OCI-LY3 (cell line): ENCODE measurements around the gene SLC26A2.
"Not testable (repeated sequence)": the region's sequence is repeated elsewhere in the genome, so short reads cannot be mapped to it uniquely, and the experiment has no call there.

ENCODE experiments used
- H2AFZ ChIP-seq: fragments of 200-600, 300-600 bp; shearing (Covaris generic); 2 replicates; pipeline ENCODE4 v1.6.0; 2014; ENCODE audit warnings: antibody characterized with exemption, low read depth, low read length
- H3K27ac ChIP-seq: fragments of 200-600, 300-600 bp; sonication (generic); 2 replicates; pipeline ENCODE4 v1.5.1; 2014; ENCODE audit warnings: mild to moderate bottlenecking, low read length, moderate library complexity, mixed read lengths
- H3K27me3 ChIP-seq: fragments of 200-600, 300-600 bp; sonication (generic); 2 replicates; pipeline ENCODE4 v1.6.1; 2014; ENCODE audit warnings: low read depth, low read length, mixed read lengths
- H3K36me3 ChIP-seq: fragments of 200-600, 300-600 bp; sonication (generic); replicated peaks from 2 replicates; pipeline ENCODE3; 2014; ENCODE audit warnings: low read depth, low read length, mixed read lengths
- H3K4me1 ChIP-seq: fragments of 300-600, 200-600 bp; sonication (generic); 2 replicates; pipeline ENCODE4 v1.6.1; 2014; ENCODE audit warnings: low read length, mixed read lengths
- H3K4me2 ChIP-seq: fragments of 200-600, 300-600 bp; sonication (generic); 2 replicates; pipeline ENCODE4 v1.6.1; 2014; ENCODE audit warnings: low read length, mixed read lengths
- H3K4me3 ChIP-seq: fragments of 300-600, 200-600 bp; sonication (generic); 2 replicates; pipeline ENCODE4 v1.5.1; 2014; ENCODE audit warnings: antibody characterized with exemption, mild to moderate bottlenecking, low read length, moderate library complexity
- H3K79me2 ChIP-seq: fragments of 300-600, 200-600 bp; shearing (Covaris generic); 2 replicates; pipeline ENCODE4 v1.6.1; 2014; ENCODE audit warnings: mild to moderate bottlenecking, low read length, mixed read lengths
- H3K9ac ChIP-seq: fragments of 300-600, 200-600 bp; shearing (Covaris generic); 2 replicates; pipeline ENCODE4 v1.6.0; 2014; ENCODE audit warnings: mild to moderate bottlenecking, low read length, moderate library complexity
- H3K9me3 ChIP-seq: fragments of 200-600, 300-600 bp; shearing (Covaris generic); 2 replicates; pipeline ENCODE4 v1.6.1; 2014; ENCODE audit warnings: low read length, mixed read lengths; ENCODE audit not compliant: insufficient read depth
- H4K20me1 ChIP-seq: fragments of 200-600, 300-600 bp; sonication (generic); 2 replicates; pipeline ENCODE4 v1.6.1; 2016; ENCODE audit warnings: low read length, mixed read lengths; ENCODE audit not compliant: insufficient read depth
- EZH2phosphoT487 ChIP-seq: fragments of 200-600 bp; shearing (Covaris generic); IDR thresholded peaks from 2 replicates; pipeline ENCODE4 v1.6.1; 2018; ENCODE audit warnings: antibody characterized with exemption, mixed run types, low read depth
- TF ChIP-seq, protein P1 (sequence below): fragments of 200-600, 300-600 bp; sonication (generic); IDR thresholded peaks from 2 replicates; pipeline ENCODE4 v1.5.1; 2014; ENCODE audit warnings: antibody characterized with exemption, low read length, low read depth

SLC26A2 gene

DNA sequence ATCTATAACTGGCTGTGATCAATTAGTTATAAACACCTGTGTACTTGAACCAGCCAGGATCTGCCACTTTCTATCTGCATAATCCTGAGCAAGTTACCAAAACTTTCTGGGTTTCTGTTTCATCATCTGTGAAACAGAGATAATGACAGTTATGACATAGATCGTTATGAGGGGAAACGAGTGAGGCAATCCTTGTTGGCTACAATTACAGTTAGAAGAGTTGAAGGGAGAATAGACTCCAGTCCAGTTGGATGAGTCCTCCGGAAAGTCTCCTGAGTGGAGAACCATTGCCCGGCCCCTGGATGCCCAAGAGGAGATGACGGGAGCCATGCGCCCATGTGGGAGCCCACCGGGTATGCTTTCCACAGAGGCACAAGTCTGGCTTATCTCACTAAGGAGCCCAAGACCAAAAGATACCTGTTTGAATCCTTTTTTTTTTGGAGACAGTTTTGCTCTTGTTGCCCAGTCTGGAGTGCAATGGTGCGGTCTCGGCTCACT is 20.4 kb upstream of the SLC26A2 start:
- peaks cover 9% of the 10 kb centered on the region; the same call in 1 of the 2 replicates for H3K4me1 ChIP-seq
- H3K36me3 ChIP-seq: no peaks in the 10 kb centered on the region
- no peak overlapping the region; the same call in 1 of the 2 replicates for H3K4me2 ChIP-seq
- H3K9ac ChIP-seq: no peak overlapping the region
- no peaks in the 10 kb centered on the region for H3K9me3 ChIP-seq
- H4K20me1 ChIP-seq: no peaks in the 10 kb centered on the region
- no peak overlapping the region for H2AFZ ChIP-seq
- no peak overlapping the region for H3K27ac ChIP-seq
- H3K27me3 ChIP-seq: no peaks in the 10 kb centered on the region
- no peaks in the 10 kb centered on the region for H3K79me2 ChIP-seq
- TF ChIP-seq, protein P1, sequence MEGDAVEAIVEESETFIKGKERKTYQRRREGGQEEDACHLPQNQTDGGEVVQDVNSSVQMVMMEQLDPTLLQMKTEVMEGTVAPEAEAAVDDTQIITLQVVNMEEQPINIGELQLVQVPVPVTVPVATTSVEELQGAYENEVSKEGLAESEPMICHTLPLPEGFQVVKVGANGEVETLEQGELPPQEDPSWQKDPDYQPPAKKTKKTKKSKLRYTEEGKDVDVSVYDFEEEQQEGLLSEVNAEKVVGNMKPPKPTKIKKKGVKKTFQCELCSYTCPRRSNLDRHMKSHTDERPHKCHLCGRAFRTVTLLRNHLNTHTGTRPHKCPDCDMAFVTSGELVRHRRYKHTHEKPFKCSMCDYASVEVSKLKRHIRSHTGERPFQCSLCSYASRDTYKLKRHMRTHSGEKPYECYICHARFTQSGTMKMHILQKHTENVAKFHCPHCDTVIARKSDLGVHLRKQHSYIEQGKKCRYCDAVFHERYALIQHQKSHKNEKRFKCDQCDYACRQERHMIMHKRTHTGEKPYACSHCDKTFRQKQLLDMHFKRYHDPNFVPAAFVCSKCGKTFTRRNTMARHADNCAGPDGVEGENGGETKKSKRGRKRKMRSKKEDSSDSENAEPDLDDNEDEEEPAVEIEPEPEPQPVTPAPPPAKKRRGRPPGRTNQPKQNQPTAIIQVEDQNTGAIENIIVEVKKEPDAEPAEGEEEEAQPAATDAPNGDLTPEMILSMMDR: no peak
- no peak for TF ChIP-seq EZH2phosphoT487
- H3K4me3 ChIP-seq: no peak overlapping the region

DNA sequence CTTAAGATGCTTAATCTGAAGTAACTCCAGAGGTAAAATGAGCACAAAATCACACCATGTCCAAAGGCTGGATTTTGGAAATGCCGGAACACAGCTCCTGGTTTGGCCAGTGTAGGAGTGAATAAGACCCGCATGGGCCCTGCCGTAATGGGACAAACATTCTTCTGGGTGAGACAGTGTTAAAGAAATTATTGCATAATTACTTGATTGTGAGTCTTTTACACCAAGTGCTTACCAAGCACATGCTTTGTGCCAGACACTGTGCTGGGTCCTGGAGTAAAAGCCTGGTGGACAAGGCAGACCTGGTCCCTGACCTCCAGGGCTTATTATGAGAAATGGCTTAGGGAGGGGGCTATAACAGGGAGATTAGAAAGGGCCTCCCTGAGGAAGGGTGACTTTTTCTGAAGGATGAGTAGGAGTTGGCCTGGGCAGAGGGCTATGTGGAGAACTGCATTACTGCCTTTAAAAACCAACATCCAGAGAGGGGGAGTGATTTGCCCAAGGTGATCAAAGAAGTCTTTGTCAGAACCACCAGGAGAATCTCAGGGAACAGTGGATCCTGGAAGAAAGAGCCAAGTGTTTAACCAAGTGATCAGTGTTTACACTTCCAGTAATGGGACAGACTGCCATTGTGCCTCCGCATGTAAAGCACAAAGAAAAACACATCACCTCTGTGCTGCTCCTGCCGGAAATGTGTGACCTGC is 19.5 kb upstream of the SLC26A2 start:
- Histone ChIP-seq H3K36me3 (no peaks in the 10 kb centered on the region), H3K27ac (no peak overlapping the region), H3K9ac (no peak overlapping the region), H3K9me3 (no peaks in the 10 kb centered on the region), H3K4me3 (no peak overlapping the region), H3K4me1 (peaks cover 9% of the 10 kb centered on the region; the same call in 1 of the 2 replicates), H4K20me1 (no peaks in the 10 kb centered on the region), H3K27me3 (no peaks in the 10 kb centered on the region), H3K79me2 (no peaks in the 10 kb centered on the region), H2AFZ (no peak overlapping the region), H3K4me2 (no peak overlapping the region)
- TF ChIP-seq, protein P1: no peak
- TF ChIP-seq EZH2phosphoT487: no peak

DNA sequence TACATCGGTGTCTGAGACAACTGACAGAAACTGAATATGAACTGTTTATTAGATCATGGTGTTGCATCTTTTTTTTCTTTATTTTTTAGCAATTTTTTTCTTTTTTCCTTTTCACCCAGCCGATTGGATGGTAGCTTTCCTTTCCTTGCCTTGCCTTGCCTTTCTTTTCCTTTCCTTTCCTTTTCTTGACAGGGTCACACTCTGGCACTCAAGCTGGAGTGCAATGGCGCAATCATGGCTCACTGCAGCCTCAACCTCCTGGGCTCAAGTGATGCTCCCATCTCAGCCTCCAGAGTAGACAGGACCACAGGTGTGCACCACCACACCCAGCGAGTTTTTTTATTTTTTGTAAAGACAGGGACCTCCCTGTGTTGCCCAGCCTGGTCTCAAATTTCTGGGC is 18.8 kb upstream of the SLC26A2 start:
- Histone ChIP-seq H4K20me1 (no peaks in the 10 kb centered on the region), H3K36me3 (no peaks in the 10 kb centered on the region), H3K9ac (no peak overlapping the region), H3K27me3 (no peaks in the 10 kb centered on the region), H3K79me2 (no peaks in the 10 kb centered on the region), H3K4me2 (no peak overlapping the region), H3K4me3 (no peak overlapping the region), H2AFZ (no peak overlapping the region), H3K9me3 (no peaks in the 10 kb centered on the region), H3K4me1 (peaks cover 9% of the 10 kb centered on the region; the same call in 1 of the 2 replicates), H3K27ac (no peak overlapping the region)
- TF ChIP-seq, protein P1: no peak

DNA sequence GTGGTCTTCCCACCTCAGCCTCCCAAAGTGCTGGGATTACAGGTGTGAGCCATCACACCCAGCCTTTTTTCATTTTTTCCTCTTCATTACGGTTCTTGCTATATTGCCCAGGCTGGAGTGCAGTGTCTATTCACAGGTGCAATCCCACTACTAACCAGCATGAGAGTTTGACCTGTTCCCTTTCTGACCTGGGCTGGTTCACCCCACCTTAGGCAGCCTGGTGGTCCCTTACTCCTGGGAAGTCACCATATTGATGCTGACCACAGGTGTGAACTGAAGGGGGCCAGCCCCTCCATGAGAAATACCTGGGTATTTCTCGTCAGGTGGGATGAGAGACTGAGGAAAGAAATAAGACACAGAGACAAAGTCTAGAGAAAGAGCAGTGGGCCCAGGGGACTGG is 18.4 kb upstream of the SLC26A2 start:
- Histone ChIP-seq H3K9ac (no peak overlapping the region), H3K27ac (no peak overlapping the region), H3K27me3 (no peaks in the 10 kb centered on the region)

DNA sequence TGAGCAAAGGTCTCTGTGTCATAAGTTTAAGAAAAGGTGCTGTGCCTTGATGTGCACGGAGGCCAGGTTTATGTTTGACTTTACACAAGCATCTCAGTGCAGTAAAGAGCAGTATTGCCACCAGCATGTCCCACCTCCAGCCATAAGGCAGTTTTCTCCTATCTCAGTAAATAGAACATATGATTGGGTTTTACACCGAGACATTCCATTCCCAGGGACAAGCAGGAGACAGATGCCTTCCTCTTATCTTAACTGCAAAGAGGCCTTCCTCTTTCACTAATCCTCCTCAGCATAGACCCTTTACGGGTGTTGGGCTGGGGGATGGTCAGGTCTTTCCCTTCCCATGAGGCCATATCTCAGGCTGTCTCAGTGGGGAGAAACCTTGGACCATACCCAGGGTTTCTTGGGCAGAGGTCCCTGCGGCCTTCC is 17.8 kb upstream of the SLC26A2 start:
- not testable (repeated sequence) for H3K27ac ChIP-seq, H4K20me1 ChIP-seq, H3K27me3 ChIP-seq, H2AFZ ChIP-seq, H3K4me2 ChIP-seq, H3K4me3 ChIP-seq, H3K9me3 ChIP-seq, H3K4me1 ChIP-seq, H3K36me3 ChIP-seq, H3K79me2 ChIP-seq, H3K9ac ChIP-seq

More for the DNA sequence above, 18.4 kb upstream of the SLC26A2 start:
- Histone ChIP-seq H3K9me3 (no peaks in the 10 kb centered on the region), H3K4me1 (peaks cover 9% of the 10 kb centered on the region; the same call in 1 of the 2 replicates), H3K4me3 (no peak overlapping the region), H2AFZ (no peak overlapping the region), H3K79me2 (no peaks in the 10 kb centered on the region), H3K4me2 (no peak overlapping the region), H3K36me3 (no peaks in the 10 kb centered on the region), H4K20me1 (no peaks in the 10 kb centered on the region)
- TF ChIP-seq, protein P1: no peak
- TF ChIP-seq EZH2phosphoT487: no peak

DNA sequence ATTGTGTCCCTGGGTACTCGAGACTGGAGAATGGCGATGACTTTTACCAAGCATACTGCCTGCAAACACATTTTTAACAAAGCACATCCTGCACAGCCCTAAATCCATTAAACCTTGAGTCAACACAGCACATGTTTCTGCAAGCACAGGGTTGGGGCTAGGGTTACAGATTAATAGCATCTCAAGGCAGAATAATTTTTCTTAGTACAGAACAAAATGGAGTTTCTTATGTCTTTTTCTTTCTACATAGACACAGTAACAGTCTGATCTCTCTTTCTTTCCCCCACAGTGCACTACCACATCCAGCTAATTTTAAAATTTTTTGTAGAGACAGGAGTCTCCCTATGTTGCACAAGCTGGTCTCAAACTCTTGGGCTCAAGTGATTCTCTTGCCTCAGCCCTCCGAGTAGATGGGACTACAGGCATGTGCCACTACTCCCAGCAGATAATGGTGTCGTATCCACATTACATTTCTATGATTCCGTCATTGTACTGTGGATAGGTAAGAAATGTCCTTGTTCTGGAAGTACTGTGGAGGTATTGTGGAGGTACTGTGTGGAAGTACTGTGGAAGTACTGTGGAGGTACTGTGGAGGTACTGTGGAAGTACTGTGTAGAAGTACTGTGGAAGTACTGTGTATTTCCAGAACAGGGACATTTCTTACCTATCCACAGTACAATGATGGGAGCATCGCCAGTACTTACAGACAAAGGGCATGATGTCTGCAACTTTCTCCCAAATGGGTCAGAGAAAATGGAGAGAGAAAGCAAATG is 17.2 kb upstream of the SLC26A2 start:
- not testable (repeated sequence) for H3K4me3 ChIP-seq, H3K27me3 ChIP-seq, H3K36me3 ChIP-seq, H3K4me2 ChIP-seq, H3K79me2 ChIP-seq, H3K4me1 ChIP-seq, H3K9me3 ChIP-seq, H4K20me1 ChIP-seq, H2AFZ ChIP-seq, H3K27ac ChIP-seq, H3K9ac ChIP-seq
